Neural progenitor cell (in vitro differentiated cells): ENCODE measurements around the gene AQR. TPM values are rescaled to one million over a fixed set of nuclear protein-coding genes. Genes with fewer than 3 reads are reported as not detected.

Source experiments
- DNase-seq: peaks from one replicate; pipeline ENCODE4 v3.0.0-alpha.2; 2016; ENCODE audit warnings: low spot score
- H2AFZ ChIP-seq: fragments of 200-600 bp; sonication (generic); replicated peaks from 2 replicates; pipeline ENCODE4 v1.6.1; 2016; ENCODE audit warnings: antibody characterized with exemption
- H3F3A ChIP-seq: fragments of 200-600 bp; sonication (generic); 2 replicates; pipeline ENCODE4 v1.6.1; 2016; ENCODE audit warnings: antibody characterized with exemption, low read depth
- H3K27ac ChIP-seq: fragments of 200-600 bp; sonication (generic); 2 replicates; pipeline ENCODE4 v1.5.1; 2016; ENCODE audit warnings: mild to moderate bottlenecking
- H3K27me3 ChIP-seq: fragments of 200-600 bp; sonication (generic); 2 replicates; pipeline ENCODE4 v1.6.1; 2016; ENCODE audit warnings: mild to moderate bottlenecking, moderate library complexity
- H3K36me3 ChIP-seq: fragments of 200-600 bp; sonication (generic); 2 replicates; pipeline ENCODE4 v1.5.1; 2016
- H3K4me1 ChIP-seq: fragments of 200-600 bp; sonication (generic); 2 replicates; pipeline ENCODE4 v1.6.1; 2016; ENCODE audit warnings: mixed run types
- H3K4me2 ChIP-seq: fragments of 200-600 bp; sonication (generic); 2 replicates; pipeline ENCODE4 v1.6.1; 2016
- H3K4me3 ChIP-seq: fragments of 200-600 bp; sonication (generic); 2 replicates; pipeline ENCODE4 v1.5.1; 2016
- H3K79me2 ChIP-seq: fragments of 200-600 bp; sonication (generic); 2 replicates; pipeline ENCODE4 v1.6.1; 2016; ENCODE audit warnings: low read depth
- H3K9ac ChIP-seq: fragments of 200-600 bp; sonication (generic); 2 replicates; pipeline ENCODE4 v1.6.1; 2016
- H3K9me3 ChIP-seq: fragments of 200-600 bp; sonication (generic); 2 replicates; pipeline ENCODE4 v1.5.1; 2016; ENCODE audit warnings: low read depth
- H4K20me1 ChIP-seq: fragments of 200-600 bp; sonication (generic); 2 replicates; pipeline ENCODE4 v1.6.1; 2016; ENCODE audit warnings: low read depth
- H3K27ac Mint-ChIP-seq: 3 replicates; pipeline ENCODE4 v1.8.0; 2021; ENCODE audit warnings: mixed read lengths
- H3K27me3 Mint-ChIP-seq: 2 replicates; pipeline ENCODE4 v1.8.0; 2022; ENCODE audit warnings: low read depth, mild to moderate bottlenecking, inconsistent platforms, moderate library complexity, mixed read lengths; ENCODE audit not compliant: insufficient read depth
- H3K36me3 Mint-ChIP-seq: 3 replicates; pipeline ENCODE4 v1.8.0; 2021; ENCODE audit warnings: mixed read lengths
- H3K4me1 Mint-ChIP-seq: 3 replicates; pipeline ENCODE4 v1.8.0; 2021; ENCODE audit warnings: mixed read lengths
- H3K4me3 Mint-ChIP-seq: 3 replicates; pipeline ENCODE4 v1.8.0; 2021; ENCODE audit warnings: mild to moderate bottlenecking, moderate library complexity, mixed read lengths
- H3K9me3 Mint-ChIP-seq: 3 replicates; pipeline ENCODE4 v1.8.0; 2020; ENCODE audit warnings: mixed read lengths
- CTCF ChIP-seq: fragments of 200-600 bp; sonication (generic); IDR thresholded peaks from 2 replicates; pipeline ENCODE4 v1.5.1; 2017; ENCODE audit warnings: antibody characterized with exemption, mild to moderate bottlenecking
- EZH2 ChIP-seq: fragments of 200-600 bp; sonication (generic); IDR thresholded peaks from 2 replicates; pipeline ENCODE4 v1.6.1; 2017; ENCODE audit warnings: antibody characterized with exemption, mild to moderate bottlenecking, moderate library complexity
- EZH2phosphoT487 ChIP-seq: fragments of 200-600 bp; sonication (generic); IDR thresholded peaks from 2 replicates; pipeline ENCODE4 v1.6.1; 2017; ENCODE audit warnings: antibody characterized with exemption
- total RNA-seq: library from RNA; depleted of rRNA; stranded (reverse); fragments of >200 nt; gene quantifications from 2 replicates; pipeline ENCODE4 v1.2.3, GENCODE V29; 2015; ENCODE audit warnings: low replicate concordance

AQR gene
- total RNA-seq, 1 donor from 2014 or later = 54.3 TPM

- no peak overlapping the region for H3K27ac ChIP-seq
- no peaks in the 10 kb centered on the region for H3F3A ChIP-seq
- no peaks in the 10 kb centered on the region for H3K27me3 ChIP-seq
- H3K4me1 ChIP-seq = peaks cover 6% of the 10 kb centered on the region
- no peaks in the 10 kb centered on the region for H4K20me1 ChIP-seq
- no peaks in the 10 kb centered on the region for H3K27me3 Mint-ChIP-seq
- H3K4me2 ChIP-seq = no peak overlapping the region
- peaks cover 6% of the 10 kb centered on the region for H3K9me3 Mint-ChIP-seq
- no peaks in the 10 kb centered on the region for H3K36me3 Mint-ChIP-seq
- DNase-seq = no peak
- H3K9me3 ChIP-seq = no peaks in the 10 kb centered on the region
- TF ChIP-seq CTCF (no peak), EZH2phosphoT487 (no peak), EZH2 (no peak)
- no peak overlapping the region for H3K27ac Mint-ChIP-seq
- peaks cover 7% of the 10 kb centered on the region for H3K4me1 Mint-ChIP-seq
- H3K4me3 Mint-ChIP-seq = no peak overlapping the region
- no peaks in the 10 kb centered on the region for H3K79me2 ChIP-seq
- no peak overlapping the region for H3K9ac ChIP-seq
- H2AFZ ChIP-seq = no peak overlapping the region
- no peak overlapping the region for H3K4me3 ChIP-seq
- H3K36me3 ChIP-seq = no peaks in the 10 kb centered on the region
These were observed 164.8 kb downstream of the AQR start for GRCh38 chr15:34804776-34805175.

GRCh38 chr15:34804113-34804512 is 165.4 kb downstream of the AQR start:
- Mint-ChIP-seq H3K36me3 (no peaks in the 10 kb centered on the region), H3K27me3 (no peaks in the 10 kb centered on the region), H3K4me3 (no peak overlapping the region), H3K9me3 (peaks cover 6% of the 10 kb centered on the region), H3K4me1 (peaks cover 14% of the 10 kb centered on the region), H3K27ac (no peak overlapping the region)
- DNase-seq = no peak
- Histone ChIP-seq H3K9ac (no peak overlapping the region), H3K4me2 (no peak overlapping the region), H2AFZ (no peak overlapping the region), H3K4me3 (no peak overlapping the region), H3F3A (no peaks in the 10 kb centered on the region), H3K4me1 (peaks cover 13% of the 10 kb centered on the region), H3K27me3 (no peaks in the 10 kb centered on the region), H3K27ac (no peak overlapping the region), H4K20me1 (no peaks in the 10 kb centered on the region), H3K36me3 (no peaks in the 10 kb centered on the region), H3K9me3 (no peaks in the 10 kb centered on the region), H3K79me2 (no peaks in the 10 kb centered on the region)
- no peak for TF ChIP-seq EZH2phosphoT487
- TF ChIP-seq EZH2 = no peak
- no peak for TF ChIP-seq CTCF

- Mint-ChIP-seq H3K4me1 (peaks cover 16% of the 10 kb centered on the region), H3K9me3 (peaks cover 6% of the 10 kb centered on the region), H3K27me3 (no peaks in the 10 kb centered on the region), H3K4me3 (no peak overlapping the region), H3K27ac (no peak overlapping the region), H3K36me3 (no peaks in the 10 kb centered on the region)
- H3K27me3 ChIP-seq = no peaks in the 10 kb centered on the region
- H3K9me3 ChIP-seq = no peaks in the 10 kb centered on the region
- no peaks in the 10 kb centered on the region for H4K20me1 ChIP-seq
- H3F3A ChIP-seq = no peaks in the 10 kb centered on the region
- no peaks in the 10 kb centered on the region for H3K79me2 ChIP-seq
- no peak overlapping the region for H3K9ac ChIP-seq
- no peak for DNase-seq
- no peak for TF ChIP-seq EZH2
- TF ChIP-seq CTCF = no peak
- no peak for TF ChIP-seq EZH2phosphoT487
- no peak overlapping the region for H3K27ac ChIP-seq
- H3K4me1 ChIP-seq = peaks cover 15% of the 10 kb centered on the region
- no peak overlapping the region for H3K4me3 ChIP-seq
- no peak overlapping the region for H3K4me2 ChIP-seq
- no peak overlapping the region for H2AFZ ChIP-seq
- no peaks in the 10 kb centered on the region for H3K36me3 ChIP-seq
These were observed 166.5 kb downstream of the AQR start for GRCh38 chr15:34802803-34803750.
